ENCODE data around the gene FNIP1.

DNA sequence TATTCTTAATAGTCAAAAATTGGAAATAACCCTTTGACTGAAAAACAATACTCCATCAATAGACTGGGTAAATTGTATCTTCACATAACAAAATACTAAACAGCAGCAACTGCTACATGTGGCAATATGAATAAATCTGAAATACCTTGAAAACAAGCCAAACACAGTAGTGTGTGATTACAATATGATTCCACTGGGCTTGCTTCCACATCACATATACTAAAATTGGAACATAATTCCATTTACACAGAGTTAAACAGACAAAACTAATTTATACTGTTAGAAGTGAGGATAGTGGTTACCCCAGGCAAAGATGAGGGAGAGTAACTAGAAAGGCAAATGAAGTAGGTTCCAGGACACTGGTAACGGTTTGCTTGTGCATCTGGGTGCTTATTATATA lies 20.4 kb downstream of the FNIP1 start:
- TF ChIP-seq, protein P1, sequence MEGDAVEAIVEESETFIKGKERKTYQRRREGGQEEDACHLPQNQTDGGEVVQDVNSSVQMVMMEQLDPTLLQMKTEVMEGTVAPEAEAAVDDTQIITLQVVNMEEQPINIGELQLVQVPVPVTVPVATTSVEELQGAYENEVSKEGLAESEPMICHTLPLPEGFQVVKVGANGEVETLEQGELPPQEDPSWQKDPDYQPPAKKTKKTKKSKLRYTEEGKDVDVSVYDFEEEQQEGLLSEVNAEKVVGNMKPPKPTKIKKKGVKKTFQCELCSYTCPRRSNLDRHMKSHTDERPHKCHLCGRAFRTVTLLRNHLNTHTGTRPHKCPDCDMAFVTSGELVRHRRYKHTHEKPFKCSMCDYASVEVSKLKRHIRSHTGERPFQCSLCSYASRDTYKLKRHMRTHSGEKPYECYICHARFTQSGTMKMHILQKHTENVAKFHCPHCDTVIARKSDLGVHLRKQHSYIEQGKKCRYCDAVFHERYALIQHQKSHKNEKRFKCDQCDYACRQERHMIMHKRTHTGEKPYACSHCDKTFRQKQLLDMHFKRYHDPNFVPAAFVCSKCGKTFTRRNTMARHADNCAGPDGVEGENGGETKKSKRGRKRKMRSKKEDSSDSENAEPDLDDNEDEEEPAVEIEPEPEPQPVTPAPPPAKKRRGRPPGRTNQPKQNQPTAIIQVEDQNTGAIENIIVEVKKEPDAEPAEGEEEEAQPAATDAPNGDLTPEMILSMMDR (optimal IDR thresholded peaks at IDR 0.05 in 1 of 3, IDR thresholded peaks at IDR 0.05 in 1 of 3, conservative IDR thresholded peaks at IDR 0.05 in 1 of 3; ENCODE audit: extremely low read depth in 1 of 3, insufficient read depth in 2 of 3, low read length in 3 of 3): no peak
- TF ChIP-seq EZH2 (IDR thresholded peaks at IDR 0.05; ENCODE audit: low read length): no peak

Data from keratinocyte (primary cell).